Panc1 (cell line): ENCODE measurements around the gene TMPRSS11D. TPM values are rescaled to one million over a fixed set of nuclear protein-coding genes. Genes with fewer than 3 reads are reported as not detected.

Source experiments
- ATAC-seq: fragments of 200-7000 bp; cut with Tn5 transposase; 2 replicates; pipeline ENCODE4 v1.9.1; 2020; ENCODE audit warnings: mild to moderate bottlenecking, moderate library complexity
- BruUV-seq: library from RNA; stranded (reverse); fragments of 400-500 nt; replicated peaks from 2 replicates; lab custom pipeline; 2021; lab: Mats Ljungman, UMichigan
- CTCF ChIA-PET: fragments of 300-600 bp; sonication (Branson Sonifier 250); formaldehyde crosslinking; loops from one replicate; lab custom pipeline; 2022; ENCODE audit warnings: antibody characterized with exemption; lab: Charles Lee
- POLR2A ChIA-PET: fragments of 300-600 bp; sonication (Branson Sonifier 250); formaldehyde crosslinking; loops from one replicate; lab custom pipeline; 2022; ENCODE audit warnings: antibody characterized with exemption; lab: Charles Lee
- DNase-seq: peaks from one replicate; pipeline ENCODE4 v3.0.0-alpha.2; 2010; ENCODE audit warnings: low read depth, low spot score
- H3K27ac ChIP-seq: 2 replicates; pipeline ENCODE4 v1.5.1; 2011; ENCODE audit warnings: mild to moderate bottlenecking, low read length, inconsistent platforms
- H3K27me3 ChIP-seq: fragments of 200-500 bp; sonication (Bioruptor generic); 2 replicates; pipeline ENCODE4 v1.6.0; 2014; ENCODE audit warnings: low read length, inconsistent platforms; ENCODE audit not compliant: control insufficient read depth, insufficient read depth
- H3K36me3 ChIP-seq: fragments of 200-500 bp; sonication (Bioruptor generic); 2 replicates; pipeline ENCODE4 v1.5.1; 2014; ENCODE audit warnings: inconsistent platforms, mild to moderate bottlenecking, low read length, moderate library complexity; ENCODE audit not compliant: control insufficient read depth, insufficient read depth
- H3K4me1 ChIP-seq: 2 replicates; pipeline ENCODE4 v1.5.1; 2011; ENCODE audit warnings: inconsistent platforms, mild to moderate bottlenecking, low read length, moderate library complexity; ENCODE audit not compliant: control insufficient read depth, insufficient read depth
- H3K4me3 ChIP-seq, 2 experiments: 2 replicates each; pipeline ENCODE4 v1.5.1; 2011 to 2012; ENCODE audit warnings: low read depth in 2 of 2, low read length in 2 of 2, mild to moderate bottlenecking in 2 of 2, inconsistent platforms in 1 of 2, moderate library complexity in 1 of 2
- H3K9me3 ChIP-seq: fragments of 200-500 bp; sonication (Bioruptor generic); 2 replicates; pipeline ENCODE4 v1.5.1; 2014; ENCODE audit warnings: low read depth, mild to moderate bottlenecking, inconsistent platforms, low read length, moderate library complexity; ENCODE audit not compliant: control insufficient read depth, insufficient read depth
- CTCF ChIP-seq: fragments of 450-650 bp; IDR thresholded peaks from 2 replicates; pipeline ENCODE4 v1.5.1; 2017; ENCODE audit warnings: mild to moderate bottlenecking
- POLR2AphosphoS5 ChIP-seq: IDR thresholded peaks from 2 replicates; pipeline ENCODE4 v1.6.1; 2012; ENCODE audit warnings: mild to moderate bottlenecking, low read depth, low read length, moderate library complexity
- REST ChIP-seq, 2 experiments: IDR thresholded peaks; 2 replicates each; pipeline ENCODE4 v1.6.1; 2011 to 2012; ENCODE audit warnings: low read depth in 2 of 2, control low read depth in 1 of 2, low read length in 1 of 2, mild to moderate bottlenecking in 1 of 2, moderate library complexity in 1 of 2; ENCODE audit not compliant: insufficient read depth in 1 of 2
- SIN3A ChIP-seq: IDR thresholded peaks from 2 replicates; pipeline ENCODE4 v1.6.1; 2012; ENCODE audit warnings: low read depth, mild to moderate bottlenecking, low read length, moderate library complexity, borderline replicate concordance; ENCODE audit not compliant: insufficient read depth
- TCF7L2 ChIP-seq: IDR thresholded peaks from 2 replicates; pipeline ENCODE4 v1.6.1; 2011; ENCODE audit warnings: mild to moderate bottlenecking, low read depth, low read length, inconsistent platforms
- in situ Hi-C: cut with HindIII; loops from 2 replicates; pipeline ENCODE4 v1.10.0; 2016; ENCODE audit warnings: low sequenced_read_pairs, low pct_unique_long_range_greater_than_20kb
- intact Hi-C: fragments of 100-400 bp; cut with micrococcal nuclease; formaldehyde crosslinking; loops from one replicate; pipeline ENCODE4 v1.10.0; 2022; ENCODE audit not compliant: unreplicated experiment
- total RNA-seq: library from RNA; stranded (reverse); gene quantifications from one replicate; pipeline ENCODE4 v1.2.1, GENCODE V29; 2021; ENCODE audit not compliant: unreplicated experiment

TMPRSS11D gene
- total RNA-seq, 1 experiment from 2014 or later = not detected

- POLR2A ChIA-PET = no interaction called here
- intact Hi-C loops = no loop called here
- BruUV-seq = no TSS peak
- CTCF ChIA-PET = no interaction called here
- Histone ChIP-seq H3K27me3 (no peaks in the 10 kb centered on the region; the same call in 1 of the 2 replicates), H3K9me3 (no peaks in the 10 kb centered on the region), H3K27ac (no peak overlapping the region), H3K4me3 (no peak overlapping the region), H3K4me1 (no peaks in the 10 kb centered on the region), H3K36me3 (no peaks in the 10 kb centered on the region)
- TF ChIP-seq CTCF (no peak), SIN3A (no peak), REST (IDR thresholded peaks at IDR 0.05; ENCODE audit: insufficient read depth in 1 of 2, low read depth in 2 of 2, low read length in 1 of 2) (no peak), POLR2AphosphoS5 (no peak), TCF7L2 (no peak)
- ATAC-seq = no peak
- in situ Hi-C loops = no loop called here
- no peak for DNase-seq
These were observed 47.5 kb upstream of the TMPRSS11D start for GRCh38 chr4:67931256-67931655.

GRCh38 chr4:67929426-67929825 lies 45.6 kb upstream of the TMPRSS11D start:
- Histone ChIP-seq H3K36me3 (no peaks in the 10 kb centered on the region), H3K9me3 (no peaks in the 10 kb centered on the region), H3K4me1 (no peaks in the 10 kb centered on the region), H3K4me3 (no peak overlapping the region), H3K27me3 (no peaks in the 10 kb centered on the region; the same call in 1 of the 2 replicates), H3K27ac (no peak overlapping the region)
- CTCF ChIA-PET = no interaction called here
- intact Hi-C loops = no loop called here
- no peak for DNase-seq
- BruUV-seq = no TSS peak
- POLR2A ChIA-PET = no interaction called here
- in situ Hi-C loops = no loop called here
- ATAC-seq = no peak
- TF ChIP-seq SIN3A (no peak), CTCF (no peak), POLR2AphosphoS5 (no peak), REST (IDR thresholded peaks at IDR 0.05; ENCODE audit: insufficient read depth in 1 of 2, low read depth in 2 of 2, low read length in 1 of 2) (no peak), TCF7L2 (no peak)
